ENCODE data around the gene PWP1. TPM values are rescaled to one million over a fixed set of nuclear protein-coding genes. Genes with fewer than 3 reads are reported as not detected.

PWP1 gene
- total RNA-seq, 3 donors from 2014 or later = 18.4 to 31.8 (median 22.4) TPM

DNA sequence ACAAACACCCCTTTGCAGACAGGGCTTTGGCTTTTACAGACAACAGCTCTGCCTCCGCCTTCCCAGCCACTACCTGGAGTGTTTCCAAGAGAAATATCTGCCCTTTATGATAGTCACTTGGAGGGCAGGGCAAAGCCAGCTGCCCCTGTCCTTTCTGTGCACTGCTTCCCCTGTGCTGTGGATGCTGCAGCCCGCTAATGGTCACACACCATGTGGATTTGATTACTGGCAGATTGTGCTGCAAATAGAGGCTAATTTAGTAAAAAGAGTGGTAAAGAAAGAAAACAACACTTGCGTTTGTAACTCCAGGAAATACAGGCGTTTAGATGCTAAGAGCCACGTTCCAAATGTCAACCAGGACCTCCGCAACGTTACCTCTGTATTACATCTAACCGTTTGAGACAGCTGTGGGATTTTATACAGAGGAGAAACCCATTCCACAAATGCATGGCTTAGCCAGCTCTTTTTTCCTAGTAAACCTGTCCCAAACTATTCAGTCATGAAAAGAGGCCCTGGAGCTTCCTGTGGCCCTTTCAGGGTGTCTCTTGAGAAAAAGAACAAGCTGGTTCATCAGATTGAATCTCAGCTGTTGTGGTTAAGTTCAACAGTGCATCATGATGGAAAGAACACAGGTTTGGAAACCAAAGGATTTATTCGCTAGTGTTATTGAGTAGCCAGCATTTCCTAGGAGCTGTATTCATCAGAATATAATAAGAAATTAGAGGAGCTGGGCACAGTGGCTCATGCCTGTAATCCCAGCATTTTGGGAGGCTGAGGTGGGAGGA lies 30.1 kb upstream of the PWP1 start:
- no peak overlapping the region for H3K4me3 ChIP-seq
- ATAC-seq (peak; percentile 52), DNase-seq (peak in 2 of 3 donors; percentile 33 to 52)
- no peaks in the 10 kb centered on the region for H3K36me3 ChIP-seq (ENCODE audit: low read depth)
- TF ChIP-seq, protein P1, sequence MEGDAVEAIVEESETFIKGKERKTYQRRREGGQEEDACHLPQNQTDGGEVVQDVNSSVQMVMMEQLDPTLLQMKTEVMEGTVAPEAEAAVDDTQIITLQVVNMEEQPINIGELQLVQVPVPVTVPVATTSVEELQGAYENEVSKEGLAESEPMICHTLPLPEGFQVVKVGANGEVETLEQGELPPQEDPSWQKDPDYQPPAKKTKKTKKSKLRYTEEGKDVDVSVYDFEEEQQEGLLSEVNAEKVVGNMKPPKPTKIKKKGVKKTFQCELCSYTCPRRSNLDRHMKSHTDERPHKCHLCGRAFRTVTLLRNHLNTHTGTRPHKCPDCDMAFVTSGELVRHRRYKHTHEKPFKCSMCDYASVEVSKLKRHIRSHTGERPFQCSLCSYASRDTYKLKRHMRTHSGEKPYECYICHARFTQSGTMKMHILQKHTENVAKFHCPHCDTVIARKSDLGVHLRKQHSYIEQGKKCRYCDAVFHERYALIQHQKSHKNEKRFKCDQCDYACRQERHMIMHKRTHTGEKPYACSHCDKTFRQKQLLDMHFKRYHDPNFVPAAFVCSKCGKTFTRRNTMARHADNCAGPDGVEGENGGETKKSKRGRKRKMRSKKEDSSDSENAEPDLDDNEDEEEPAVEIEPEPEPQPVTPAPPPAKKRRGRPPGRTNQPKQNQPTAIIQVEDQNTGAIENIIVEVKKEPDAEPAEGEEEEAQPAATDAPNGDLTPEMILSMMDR (IDR thresholded peaks at IDR 0.05) = no peak
- intact Hi-C loops (cut with DNase I, micrococcal nuclease) = no loop called here
- H3K4me1 ChIP-seq (ENCODE audit: low read depth) = peaks cover 5% of the 10 kb centered on the region
- H3K9me3 ChIP-seq = no peaks in the 10 kb centered on the region

DNA sequence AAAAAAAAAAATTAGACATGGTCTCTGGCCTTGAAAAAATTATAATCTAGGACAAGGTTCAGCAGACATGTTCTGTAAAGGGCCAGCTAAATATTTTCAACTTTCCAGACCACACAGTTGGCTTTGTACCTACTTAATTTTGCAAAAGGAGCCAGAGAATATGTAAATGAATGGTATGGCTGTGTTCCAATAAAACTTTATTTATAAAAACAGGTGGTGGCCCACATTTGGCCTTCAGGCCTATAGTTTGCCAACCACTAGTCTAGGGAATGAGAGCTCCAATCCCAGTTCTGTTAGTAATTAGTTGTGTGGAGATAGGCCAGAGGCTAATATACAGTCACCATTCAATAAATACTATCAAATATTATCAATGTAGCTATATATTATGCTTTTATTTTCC lies 29.3 kb upstream of the PWP1 start:
- intact Hi-C loops (cut with DNase I, micrococcal nuclease) = no loop called here
- no peak overlapping the region for H3K4me3 ChIP-seq
- H3K36me3 ChIP-seq (ENCODE audit: low read depth) = no peaks in the 10 kb centered on the region
- DNase-seq = no peak
- H3K9me3 ChIP-seq = no peaks in the 10 kb centered on the region
- ATAC-seq = no peak
- peaks cover 5% of the 10 kb centered on the region for H3K4me1 ChIP-seq (ENCODE audit: low read depth)
- TF ChIP-seq, protein P1 (IDR thresholded peaks at IDR 0.05) = no peak

- Histone ChIP-seq H3K4me3 (no peak overlapping the region), H3K36me3 (ENCODE audit: low read depth) (no peaks in the 10 kb centered on the region), H3K4me1 (ENCODE audit: low read depth) (peaks cover 5% of the 10 kb centered on the region), H3K9me3 (no peaks in the 10 kb centered on the region)
- intact Hi-C loops (cut with DNase I, micrococcal nuclease) = no loop called here
- TF ChIP-seq, protein P1 (IDR thresholded peaks at IDR 0.05) = no peak
- DNase-seq = peak in 1 of 3 donors; percentile 29
- peak; percentile 44 for ATAC-seq
Measured at GRCh38 chr12:107657133-107657532, 28.5 kb upstream of the PWP1 start.

DNA sequence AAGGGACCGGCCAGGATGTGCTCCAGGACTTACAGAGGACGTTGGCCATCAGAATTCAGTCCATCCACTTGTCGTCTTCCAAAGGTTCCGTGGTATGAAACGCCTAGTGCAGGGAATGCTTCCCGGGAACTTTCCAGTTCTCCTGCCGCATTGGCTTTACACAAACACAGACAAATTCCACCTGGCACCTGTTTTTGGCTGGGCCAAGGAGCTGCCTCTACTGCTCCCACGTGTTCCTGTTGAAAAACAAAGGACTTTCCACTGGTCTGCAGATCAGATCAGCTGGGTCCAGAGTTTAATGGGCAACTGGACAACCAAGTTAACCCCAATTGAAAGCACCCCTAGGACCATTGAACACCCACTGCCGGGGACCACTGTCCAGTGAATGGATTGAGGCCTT lies 28.0 kb upstream of the PWP1 start:
- Histone ChIP-seq H3K4me1 (ENCODE audit: low read depth) (peaks cover 5% of the 10 kb centered on the region), H3K36me3 (ENCODE audit: low read depth) (no peaks in the 10 kb centered on the region), H3K4me3 (no peak overlapping the region), H3K9me3 (no peaks in the 10 kb centered on the region)
- ATAC-seq (no peak), DNase-seq (no peak)
- intact Hi-C loops (cut with DNase I, micrococcal nuclease) = no loop called here
- TF ChIP-seq, protein P1 (IDR thresholded peaks at IDR 0.05) = no peak

- ATAC-seq = no peak
- Histone ChIP-seq H3K4me1 (ENCODE audit: low read depth) (peaks cover 5% of the 10 kb centered on the region), H3K36me3 (ENCODE audit: low read depth) (no peaks in the 10 kb centered on the region), H3K9me3 (no peaks in the 10 kb centered on the region), H3K4me3 (no peak overlapping the region)
- intact Hi-C loops (cut with DNase I, micrococcal nuclease) = no loop called here
- TF ChIP-seq, protein P1 (IDR thresholded peaks at IDR 0.05) = no peak
- DNase-seq = no peak
Measured at GRCh38 chr12:107660235-107660634, 25.4 kb upstream of the PWP1 start.

Data from mucosa of descending colon (tissue), 3 donors.